ENCODE results near the gene GFPT2. TPM values are rescaled to one million over a fixed set of nuclear protein-coding genes. Genes with fewer than 3 reads are reported as not detected.

Gene GFPT2
- total and polyA plus RNA-seq, 9 of the 15 experiments (the other 6 are each of a cell fraction or from before 2014, with no cell fraction given): 0.07 to 0.14 (median 0.08) TPM; not detected in 6

DNA sequence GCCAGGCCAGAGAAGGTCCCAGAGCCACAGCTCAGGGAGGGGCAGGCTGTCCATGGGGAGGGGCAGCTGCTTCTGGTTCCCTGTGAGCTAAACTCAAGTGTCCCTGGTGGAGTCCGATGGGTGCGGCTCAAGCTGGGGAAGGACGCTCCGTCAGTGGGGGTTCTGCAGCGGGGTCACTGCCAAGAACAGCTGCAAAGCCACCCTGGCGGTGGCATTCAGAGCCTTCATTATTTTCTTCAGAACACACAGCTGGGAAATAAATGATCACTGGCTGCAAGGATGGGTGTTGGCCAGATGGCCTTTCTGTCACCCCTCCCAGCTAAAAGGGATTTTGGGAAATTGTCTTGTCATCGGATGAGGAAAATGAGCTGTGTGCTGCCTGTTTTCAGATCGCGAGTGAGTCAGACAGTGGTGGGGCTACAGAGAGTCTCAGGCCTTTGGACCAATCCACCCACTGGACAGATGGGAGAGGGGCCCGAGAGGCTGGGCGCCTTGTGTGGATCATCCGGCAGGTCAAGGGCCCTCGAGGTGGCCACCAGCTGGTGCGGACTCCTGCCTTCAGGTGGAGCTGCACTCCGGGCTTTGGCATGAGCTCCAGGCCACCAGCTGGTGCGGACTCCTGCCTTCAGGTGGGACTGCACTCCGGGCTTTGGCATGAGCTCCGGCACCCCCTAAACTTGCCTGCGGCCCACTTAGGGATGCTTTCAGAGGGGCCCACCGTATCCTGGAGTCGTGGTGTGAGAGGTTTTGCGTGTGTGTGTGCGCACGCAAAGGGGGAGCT, 17.9 kb upstream of the GFPT2 start:
- WGBS (ENCODE audit: insufficient coverage, low coverage, missing lambda C conversion rate): 15% methylated on average over 19 of the region's 24 CpGs
- Histone ChIP-seq H3K9me1 (ENCODE audit: control insufficient read depth, insufficient read depth, low read length) (no peaks in the 10 kb centered on the region), H3K36me3 (ENCODE audit: control insufficient read depth, insufficient read depth, low read length) (no peaks in the 10 kb centered on the region), H3K79me2 (ENCODE audit: control insufficient read depth, insufficient read depth, low read length) (no peaks in the 10 kb centered on the region), H3K9me3 (replicated peaks; ENCODE audit: control insufficient read depth, insufficient read depth, low read depth, low read length) (no peaks in the 10 kb centered on the region), H3K4me1 (replicated peaks in 1 of 2; ENCODE audit: control insufficient read depth in 2 of 2, insufficient read depth in 2 of 2, low read length in 2 of 2) (no peaks in the 10 kb centered on the region), H3K27me3 (ENCODE audit: control insufficient read depth in 2 of 2, insufficient read depth in 2 of 2, low read length in 2 of 2) (peaks cover 45 to 76% of the 10 kb centered on the region in 2 experiments), H2AFZ (ENCODE audit: low read depth, low read length) (no peak overlapping the region), H3K27ac (ENCODE audit: extremely low read depth, low read depth, low read length) (no peak overlapping the region), H4K20me1 (replicated peaks; ENCODE audit: control insufficient read depth, insufficient read depth, low read length) (peaks cover 8% of the 10 kb centered on the region; the same call in 1 of the 2 replicates), H3K4me2 (ENCODE audit: insufficient read depth, low read length) (no peak overlapping the region), H3K4me3 (no peak overlapping the region), H3K9ac (ENCODE audit: insufficient read depth in 1 of 2, low read depth in 2 of 2, low read length in 2 of 2) (no peak overlapping the region)
- FAIRE-seq (no peak), ATAC-seq (peak; percentile 49; the same call in 2 of the 3 replicates), DNase-seq (ENCODE audit: extremely low read depth in 1 of 4, low spot score in 3 of 4) (no peak)
- CTCF ChIA-PET (ENCODE audit: low intra/inter-chr PET ratio): no interaction called here
- BruUV-seq (replicated peaks): no TSS peak
- intact Hi-C loops (cut with micrococcal nuclease): no loop called here
- in situ Hi-C loops (cut with MboI): no loop called here
- TF ChIP-seq, protein P1, sequence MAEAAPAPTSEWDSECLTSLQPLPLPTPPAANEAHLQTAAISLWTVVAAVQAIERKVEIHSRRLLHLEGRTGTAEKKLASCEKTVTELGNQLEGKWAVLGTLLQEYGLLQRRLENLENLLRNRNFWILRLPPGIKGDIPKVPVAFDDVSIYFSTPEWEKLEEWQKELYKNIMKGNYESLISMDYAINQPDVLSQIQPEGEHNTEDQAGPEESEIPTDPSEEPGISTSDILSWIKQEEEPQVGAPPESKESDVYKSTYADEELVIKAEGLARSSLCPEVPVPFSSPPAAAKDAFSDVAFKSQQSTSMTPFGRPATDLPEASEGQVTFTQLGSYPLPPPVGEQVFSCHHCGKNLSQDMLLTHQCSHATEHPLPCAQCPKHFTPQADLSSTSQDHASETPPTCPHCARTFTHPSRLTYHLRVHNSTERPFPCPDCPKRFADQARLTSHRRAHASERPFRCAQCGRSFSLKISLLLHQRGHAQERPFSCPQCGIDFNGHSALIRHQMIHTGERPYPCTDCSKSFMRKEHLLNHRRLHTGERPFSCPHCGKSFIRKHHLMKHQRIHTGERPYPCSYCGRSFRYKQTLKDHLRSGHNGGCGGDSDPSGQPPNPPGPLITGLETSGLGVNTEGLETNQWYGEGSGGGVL (CRISPR knock-in tag; IDR thresholded peaks at IDR 0.05): no peak
- TF ChIP-seq, protein P2, sequence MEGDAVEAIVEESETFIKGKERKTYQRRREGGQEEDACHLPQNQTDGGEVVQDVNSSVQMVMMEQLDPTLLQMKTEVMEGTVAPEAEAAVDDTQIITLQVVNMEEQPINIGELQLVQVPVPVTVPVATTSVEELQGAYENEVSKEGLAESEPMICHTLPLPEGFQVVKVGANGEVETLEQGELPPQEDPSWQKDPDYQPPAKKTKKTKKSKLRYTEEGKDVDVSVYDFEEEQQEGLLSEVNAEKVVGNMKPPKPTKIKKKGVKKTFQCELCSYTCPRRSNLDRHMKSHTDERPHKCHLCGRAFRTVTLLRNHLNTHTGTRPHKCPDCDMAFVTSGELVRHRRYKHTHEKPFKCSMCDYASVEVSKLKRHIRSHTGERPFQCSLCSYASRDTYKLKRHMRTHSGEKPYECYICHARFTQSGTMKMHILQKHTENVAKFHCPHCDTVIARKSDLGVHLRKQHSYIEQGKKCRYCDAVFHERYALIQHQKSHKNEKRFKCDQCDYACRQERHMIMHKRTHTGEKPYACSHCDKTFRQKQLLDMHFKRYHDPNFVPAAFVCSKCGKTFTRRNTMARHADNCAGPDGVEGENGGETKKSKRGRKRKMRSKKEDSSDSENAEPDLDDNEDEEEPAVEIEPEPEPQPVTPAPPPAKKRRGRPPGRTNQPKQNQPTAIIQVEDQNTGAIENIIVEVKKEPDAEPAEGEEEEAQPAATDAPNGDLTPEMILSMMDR (IDR thresholded peaks at IDR 0.05 in 2 of 3, conservative IDR thresholded peaks at IDR 0.05 in 1 of 3; ENCODE audit: insufficient read depth in 2 of 3, low read depth in 1 of 3, low read length in 3 of 3): peak; percentile 6 to 16 (median 11); a peak in 1 of 6 replicates
- TF ChIP-seq, protein P3, sequence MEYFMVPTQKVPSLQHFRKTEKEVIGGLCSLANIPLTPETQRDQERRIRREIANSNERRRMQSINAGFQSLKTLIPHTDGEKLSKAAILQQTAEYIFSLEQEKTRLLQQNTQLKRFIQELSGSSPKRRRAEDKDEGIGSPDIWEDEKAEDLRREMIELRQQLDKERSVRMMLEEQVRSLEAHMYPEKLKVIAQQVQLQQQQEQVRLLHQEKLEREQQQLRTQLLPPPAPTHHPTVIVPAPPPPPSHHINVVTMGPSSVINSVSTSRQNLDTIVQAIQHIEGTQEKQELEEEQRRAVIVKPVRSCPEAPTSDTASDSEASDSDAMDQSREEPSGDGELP (CRISPR knock-in tag; IDR thresholded peaks at IDR 0.05; ENCODE audit: borderline replicate concordance): 0 out of 2 replicates have a peak, but pooled peaks have one; percentile 51
- POLR2A ChIA-PET: interaction anchor here (1.0 to 1.2 kb wide), 2 partner anchors 9 to 11 kb away, joined by 3 to 6 read pairs; no protein-coding TSS in a partner anchor

All from K562 (cell line).